H9 (cell line): Measurements from ENCODE around the gene ATOSB. TPM values are rescaled to one million over a fixed set of nuclear protein-coding genes. Genes with fewer than 3 reads are reported as not detected.

Experiments used
- DNase-seq: peaks from one replicate; pipeline ENCODE4 v3.0.0-alpha.2; 2017
- H2AFZ ChIP-seq: one replicate; pipeline ENCODE4 v1.6.1; 2013; ENCODE audit warnings: mild to moderate bottlenecking, low read length, control low read depth, moderate library complexity
- H2AK5ac ChIP-seq: 2 replicates; pipeline ENCODE4 v1.6.1; 2013; ENCODE audit warnings: low read length, control low read depth, mixed read lengths; ENCODE audit not compliant: insufficient read length
- H2BK120ac ChIP-seq: one replicate; pipeline ENCODE4 v1.6.1; 2013; ENCODE audit warnings: low read depth, mild to moderate bottlenecking, low read length, control low read depth, inconsistent platforms; ENCODE audit not compliant: poor library complexity, severe bottlenecking
- H2BK12ac ChIP-seq: 2 replicates; pipeline ENCODE4 v1.6.1; 2013; ENCODE audit warnings: low read length, control low read depth, mixed read lengths, low read depth; ENCODE audit not compliant: insufficient read length
- H2BK15ac ChIP-seq: 2 replicates; pipeline ENCODE4 v1.6.1; 2013; ENCODE audit warnings: low read depth, low read length, control low read depth
- H2BK20ac ChIP-seq: one replicate; pipeline ENCODE4 v1.6.1; 2013; ENCODE audit warnings: low read depth, mild to moderate bottlenecking, low read length, control low read depth, inconsistent platforms; ENCODE audit not compliant: poor library complexity, severe bottlenecking
- H2BK5ac ChIP-seq: 2 replicates; pipeline ENCODE4 v1.6.1; 2013; ENCODE audit warnings: low read length, control low read depth, mixed read lengths; ENCODE audit not compliant: insufficient read length
- H3K14ac ChIP-seq: 2 replicates; pipeline ENCODE4 v1.6.1; 2013; ENCODE audit warnings: low read length, control low read depth; ENCODE audit not compliant: insufficient read depth
- H3K18ac ChIP-seq: 2 replicates; pipeline ENCODE4 v1.6.1; 2013; ENCODE audit warnings: low read depth, mild to moderate bottlenecking, mixed read lengths, low read length, control low read depth; ENCODE audit not compliant: insufficient read length
- H3K23ac ChIP-seq: 2 replicates; pipeline ENCODE4 v1.6.1; 2013; ENCODE audit warnings: low read length, control low read depth, mixed read lengths, low read depth; ENCODE audit not compliant: insufficient read length
- H3K23me2 ChIP-seq: 2 replicates; pipeline ENCODE4 v1.6.1; 2013; ENCODE audit warnings: low read depth, mild to moderate bottlenecking, mixed read lengths, low read length, control low read depth; ENCODE audit not compliant: insufficient read length, poor library complexity, severe bottlenecking
- H3K27ac ChIP-seq: 2 replicates; pipeline ENCODE4 v1.5.1; 2013; ENCODE audit warnings: low read length, control low read depth, mixed read lengths, low read depth; ENCODE audit not compliant: insufficient read length
- H3K27me3 ChIP-seq: 2 replicates; pipeline ENCODE4 v1.6.1; 2013; ENCODE audit warnings: low read length, control low read depth, inconsistent platforms; ENCODE audit not compliant: insufficient read depth
- H3K4ac ChIP-seq: 2 replicates; pipeline ENCODE4 v1.6.1; 2013; ENCODE audit warnings: low read depth, mild to moderate bottlenecking, control low read depth, inconsistent platforms, low read length, moderate library complexity
- H3K4me1 ChIP-seq: 2 replicates; pipeline ENCODE4 v1.6.1; 2013; ENCODE audit warnings: low read length, control low read depth, inconsistent platforms; ENCODE audit not compliant: insufficient read depth
- H3K4me2 ChIP-seq: 2 replicates; pipeline ENCODE4 v1.6.1; 2013; ENCODE audit warnings: low read length, control low read depth, mixed read lengths; ENCODE audit not compliant: insufficient read length, insufficient read depth
- H3K56ac ChIP-seq: 2 replicates; pipeline ENCODE4 v1.6.1; 2013; ENCODE audit warnings: low read depth, mild to moderate bottlenecking, mixed read lengths, low read length, control low read depth; ENCODE audit not compliant: insufficient read length
- H3K79me1 ChIP-seq: 2 replicates; pipeline ENCODE4 v1.6.1; 2013; ENCODE audit warnings: low read depth, mild to moderate bottlenecking, moderate library complexity, low read length, control low read depth, inconsistent platforms; ENCODE audit not compliant: insufficient read depth, poor library complexity, severe bottlenecking
- H3K79me2 ChIP-seq: 2 replicates; pipeline ENCODE4 v1.6.1; 2013; ENCODE audit warnings: low read length, control low read depth, inconsistent platforms; ENCODE audit not compliant: insufficient read depth
- H3K9ac ChIP-seq: 2 replicates; pipeline ENCODE4 v1.6.1; 2013; ENCODE audit warnings: low read length, control low read depth, mixed read lengths; ENCODE audit not compliant: insufficient read length; ENCODE audit errors: extremely low read depth
- H3K9me3 ChIP-seq: one replicate; pipeline ENCODE4 v1.6.1; 2013; ENCODE audit warnings: low read depth, low read length, inconsistent platforms; ENCODE audit not compliant: control insufficient read depth
- H3T11ph ChIP-seq: one replicate; pipeline ENCODE4 v1.6.1; 2013; ENCODE audit warnings: mild to moderate bottlenecking, low read length, control low read depth, inconsistent platforms
- H4K20me1 ChIP-seq: one replicate; pipeline ENCODE4 v1.6.1; 2013; ENCODE audit not compliant: control insufficient read depth, insufficient read length, insufficient read depth
- H4K5ac ChIP-seq: 2 replicates; pipeline ENCODE4 v1.6.1; 2013; ENCODE audit warnings: low read depth, mild to moderate bottlenecking, mixed read lengths, low read length, control low read depth; ENCODE audit not compliant: insufficient read length
- H4K8ac ChIP-seq: replicated peaks from 2 replicates; pipeline ENCODE4 v1.6.1; 2013; ENCODE audit warnings: low read length, control low read depth, mixed read lengths, low read depth; ENCODE audit not compliant: insufficient read length
- H4K91ac ChIP-seq: 2 replicates; pipeline ENCODE4 v1.6.1; 2013; ENCODE audit warnings: low read depth, mild to moderate bottlenecking, moderate library complexity, mixed read lengths, low read length, control low read depth; ENCODE audit not compliant: insufficient read length
- H3K27ac Mint-ChIP-seq, 3 experiments: 2 replicates in 2 of 3; 3 replicates in 1 of 3; pipeline ENCODE4 v1.8.0; 2020 to 2021; ENCODE audit warnings: mixed read lengths in 3 of 3, mild to moderate bottlenecking in 1 of 3, moderate library complexity in 1 of 3
- H3K27me3 Mint-ChIP-seq: 2 replicates; pipeline ENCODE4 v1.8.0; 2021; ENCODE audit warnings: low read depth, mild to moderate bottlenecking, moderate library complexity, mixed read lengths
- H3K36me3 Mint-ChIP-seq, 3 experiments: 2 replicates in 2 of 3; 3 replicates in 1 of 3; pipeline ENCODE4 v1.8.0; 2020 to 2021; ENCODE audit warnings: low read depth in 3 of 3, mixed read lengths in 3 of 3; ENCODE audit not compliant: insufficient read depth in 1 of 3
- H3K4me1 Mint-ChIP-seq, 2 experiments: 2 replicates each; pipeline ENCODE4 v1.8.0; 2020; ENCODE audit warnings: mixed read lengths in 2 of 2
- H3K4me3 Mint-ChIP-seq, 2 experiments: 2 replicates in 1 of 2; 3 replicates in 1 of 2; pipeline ENCODE4 v1.8.0; 2020 to 2021; ENCODE audit warnings: mild to moderate bottlenecking in 2 of 2, mixed read lengths in 2 of 2, moderate library complexity in 1 of 2
- H3K9me3 Mint-ChIP-seq, 2 experiments: 2 replicates in 1 of 2; 3 replicates in 1 of 2; pipeline ENCODE4 v1.8.0; 2020; ENCODE audit warnings: mild to moderate bottlenecking in 2 of 2, mixed read lengths in 2 of 2, moderate library complexity in 1 of 2
- WGBS: extraction: QIAGEN DNeasy Blood & Tissue Kit; methylation state at CpG from one replicate; pipeline ENCODE4 v1.1.7; 2013; ENCODE audit warnings: missing lambda C conversion rate, low lambda C conversion rate, mixed read lengths; ENCODE audit not compliant: insufficient read length; ENCODE audit errors: extremely low coverage; 5-methylcytosine and 5-hydroxymethylcytosine counted together
- total RNA-seq: library from RNA; stranded (reverse); gene quantifications from 2 replicates; pipeline ENCODE4 v1.2.1, GENCODE V29; 2021
- TF ChIP-seq, protein P1 (sequence below): fragments of 200-600 bp; sonication (generic); conservative IDR thresholded peaks from 3 replicates; pipeline ENCODE4 v1.8.0; 2021; ENCODE audit warnings: antibody characterized with exemption, mild to moderate bottlenecking

Gene ATOSB
- total RNA-seq, 1 experiment from 2014 or later, result 5.6 TPM

DNA sequence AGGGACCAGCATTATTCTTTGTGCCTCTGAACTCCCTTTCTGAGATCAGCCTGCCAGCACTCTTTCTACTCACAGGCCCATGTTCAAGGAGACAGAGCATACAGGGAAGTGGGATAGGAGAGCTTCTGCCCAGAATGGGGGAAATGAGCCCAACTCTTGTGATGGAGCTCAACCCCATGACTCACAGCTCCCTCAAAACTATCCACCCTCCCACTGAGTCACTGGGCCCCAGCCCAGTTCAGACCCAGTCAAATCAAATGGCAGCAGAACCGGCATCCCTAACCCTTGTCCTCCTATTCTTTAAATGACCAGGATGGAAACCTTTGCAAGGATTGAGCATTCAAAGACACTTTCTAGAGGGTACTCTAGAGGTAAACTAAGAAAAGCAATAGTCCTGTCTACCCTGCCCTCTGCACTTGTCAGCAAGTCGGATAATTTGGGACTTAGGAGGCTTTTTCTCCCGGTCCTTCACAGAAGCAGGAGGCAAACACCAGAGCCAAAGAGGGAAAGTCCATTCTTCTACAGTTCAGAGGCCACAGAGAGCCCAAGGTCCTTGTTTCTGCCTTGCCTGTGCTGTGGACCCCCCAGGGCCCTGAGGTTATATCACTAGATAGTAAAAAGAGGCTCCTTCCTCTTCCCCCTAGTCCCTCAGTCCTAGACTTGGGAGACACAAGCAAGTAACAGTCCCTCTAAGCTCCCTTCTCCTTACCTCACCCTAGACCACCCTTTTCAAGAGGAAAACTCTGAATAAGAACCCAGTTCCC lies 3.2 kb downstream of the ATOSB start:
- H2AFZ ChIP-seq, result no peak overlapping the region
- no peak overlapping the region for H3K9ac ChIP-seq
- no peak for DNase-seq
- no peak overlapping the region for H3K18ac ChIP-seq
- no peak overlapping the region for H2BK20ac ChIP-seq
- H2BK5ac ChIP-seq, result no peak overlapping the region
- H3K4me1 Mint-ChIP-seq, result peaks cover 43 to 46% of the 10 kb centered on the region in 2 experiments
- no peak overlapping the region for H3K14ac ChIP-seq
- no peaks in the 10 kb centered on the region for H3K9me3 Mint-ChIP-seq
- H2BK12ac ChIP-seq, result no peak overlapping the region
- TF ChIP-seq, protein P1, sequence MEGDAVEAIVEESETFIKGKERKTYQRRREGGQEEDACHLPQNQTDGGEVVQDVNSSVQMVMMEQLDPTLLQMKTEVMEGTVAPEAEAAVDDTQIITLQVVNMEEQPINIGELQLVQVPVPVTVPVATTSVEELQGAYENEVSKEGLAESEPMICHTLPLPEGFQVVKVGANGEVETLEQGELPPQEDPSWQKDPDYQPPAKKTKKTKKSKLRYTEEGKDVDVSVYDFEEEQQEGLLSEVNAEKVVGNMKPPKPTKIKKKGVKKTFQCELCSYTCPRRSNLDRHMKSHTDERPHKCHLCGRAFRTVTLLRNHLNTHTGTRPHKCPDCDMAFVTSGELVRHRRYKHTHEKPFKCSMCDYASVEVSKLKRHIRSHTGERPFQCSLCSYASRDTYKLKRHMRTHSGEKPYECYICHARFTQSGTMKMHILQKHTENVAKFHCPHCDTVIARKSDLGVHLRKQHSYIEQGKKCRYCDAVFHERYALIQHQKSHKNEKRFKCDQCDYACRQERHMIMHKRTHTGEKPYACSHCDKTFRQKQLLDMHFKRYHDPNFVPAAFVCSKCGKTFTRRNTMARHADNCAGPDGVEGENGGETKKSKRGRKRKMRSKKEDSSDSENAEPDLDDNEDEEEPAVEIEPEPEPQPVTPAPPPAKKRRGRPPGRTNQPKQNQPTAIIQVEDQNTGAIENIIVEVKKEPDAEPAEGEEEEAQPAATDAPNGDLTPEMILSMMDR, result no peak
- H3K27ac ChIP-seq, result no peak overlapping the region
- H3K27ac Mint-ChIP-seq, result peak overlapping the region in 2 of 3 experiments; percentile 2 to 53; a peak in 2 of 7 replicates
- H3K4ac ChIP-seq, result no peak overlapping the region
- no peak overlapping the region for H2AK5ac ChIP-seq
- no peak overlapping the region for H3K23ac ChIP-seq
- no peak overlapping the region for H3K56ac ChIP-seq
- H4K20me1 ChIP-seq, result no peaks in the 10 kb centered on the region
- peaks cover 2% of the 10 kb centered on the region; the same call in 1 of the 2 replicates for H3K4me1 ChIP-seq
- H3K36me3 Mint-ChIP-seq, result peaks cover 0 to 2% (median 0%) of the 10 kb centered on the region in 3 experiments; a peak in 1 of 7 replicates
- H3K4me3 Mint-ChIP-seq, result peak overlapping the region in 1 of 2 experiments; percentile 81; a peak in 3 of 5 replicates
- no peak overlapping the region for H3K4me2 ChIP-seq
- no peak overlapping the region for H2BK15ac ChIP-seq
- no peak overlapping the region for H3T11ph ChIP-seq
- no peaks in the 10 kb centered on the region for H3K9me3 ChIP-seq
- H4K5ac ChIP-seq, result no peak overlapping the region
- H3K79me1 ChIP-seq, result no peaks in the 10 kb centered on the region
- H3K27me3 Mint-ChIP-seq, result no peaks in the 10 kb centered on the region
- no peak overlapping the region for H4K91ac ChIP-seq
- H4K8ac ChIP-seq, result no peak overlapping the region
- peaks cover 19% of the 10 kb centered on the region for H3K23me2 ChIP-seq
- WGBS, result no CpG with 5 or more reads among the region's 3 CpGs
- H3K79me2 ChIP-seq, result no peaks in the 10 kb centered on the region
- no peaks in the 10 kb centered on the region for H3K27me3 ChIP-seq
- H2BK120ac ChIP-seq, result no peak overlapping the region
